Caco-2 (cell line): Measurements from ENCODE around the gene CAMK4. TPM values are rescaled to one million over a fixed set of nuclear protein-coding genes. Genes with fewer than 3 reads are reported as not detected.
"Not testable (repeated sequence)": the region's sequence is repeated elsewhere in the genome, so short reads cannot be mapped to it uniquely, and the experiment has no call there.

ENCODE experiments used
- BruUV-seq: library from RNA; stranded (reverse); fragments of 400-500 nt; replicated peaks from 2 replicates; lab custom pipeline; 2021; lab: Mats Ljungman, UMichigan
- CTCF ChIA-PET: fragments of 300-600 bp; sonication (Branson Sonifier 250); formaldehyde crosslinking; loops from one replicate; lab custom pipeline; 2022; ENCODE audit warnings: antibody characterized with exemption; lab: Charles Lee
- POLR2A ChIA-PET: fragments of 300-600 bp; sonication (Branson Sonifier 250); formaldehyde crosslinking; loops from one replicate; lab custom pipeline; 2022; ENCODE audit warnings: antibody characterized with exemption; lab: Charles Lee
- DNase-seq, 2 experiments: peaks; one replicate each; pipeline versions ENCODE4 v3.0.0 to v3.0.0-alpha.2; 2020 to 2022
- H3K27me3 ChIP-seq: replicated peaks from 2 replicates; pipeline ENCODE4 v1.6.0; 2011; ENCODE audit warnings: low read length; ENCODE audit not compliant: control insufficient read depth, insufficient read depth
- H3K36me3 ChIP-seq: 2 replicates; pipeline ENCODE4 v1.5.1; 2011; ENCODE audit warnings: low read length; ENCODE audit not compliant: control insufficient read depth, insufficient read depth
- H3K4me1 ChIP-seq: fragments of 250-450 bp; sonication (Bioruptor Pico); 2 replicates; pipeline ENCODE4 v1.5.1; 2020; ENCODE audit warnings: mild to moderate bottlenecking
- H3K4me3 ChIP-seq: 2 replicates; pipeline ENCODE4 v1.5.1; 2011; ENCODE audit warnings: low read depth, mild to moderate bottlenecking, control low read depth, low read length
- H3K9me3 ChIP-seq: fragments of 250-450 bp; sonication (Bioruptor Pico); 2 replicates; pipeline ENCODE4 v1.5.1; 2020; ENCODE audit warnings: mild to moderate bottlenecking, moderate library complexity
- H3K27ac Mint-ChIP-seq: one replicate; pipeline ENCODE4 v1.8.0; 2022; ENCODE audit warnings: mixed read lengths; ENCODE audit not compliant: unreplicated experiment
- H3K27me3 Mint-ChIP-seq: one replicate; pipeline ENCODE4 v1.8.0; 2022; ENCODE audit warnings: mixed read lengths; ENCODE audit not compliant: insufficient read depth, unreplicated experiment
- H3K36me3 Mint-ChIP-seq: one replicate; pipeline ENCODE4 v1.8.0; 2022; ENCODE audit warnings: mild to moderate bottlenecking, mixed read lengths; ENCODE audit not compliant: insufficient read depth, unreplicated experiment
- H3K4me1 Mint-ChIP-seq: one replicate; pipeline ENCODE4 v1.8.0; 2022; ENCODE audit warnings: low read depth, mixed read lengths; ENCODE audit not compliant: unreplicated experiment
- H3K4me3 Mint-ChIP-seq: one replicate; pipeline ENCODE4 v1.8.0; 2022; ENCODE audit warnings: mild to moderate bottlenecking, moderate library complexity, mixed read lengths; ENCODE audit not compliant: unreplicated experiment
- H3K9me3 Mint-ChIP-seq: one replicate; pipeline ENCODE4 v1.8.0; 2022; ENCODE audit warnings: mixed read lengths; ENCODE audit not compliant: unreplicated experiment
- CTCF ChIP-seq, 2 experiments: fragments of 200-600 bp in 1 of 2; IDR thresholded peaks; 1 replicate in 1 of 2; 2 replicates in 1 of 2; pipeline versions ENCODE4 v1.5.1 to v1.8.0; 2011 to 2022; ENCODE audit warnings: antibody characterized with exemption in 1 of 2, control low read depth in 1 of 2, inconsistent platforms in 1 of 2, low read depth in 1 of 2, low read length in 1 of 2, mild to moderate bottlenecking in 1 of 2, moderate library complexity in 1 of 2; ENCODE audit not compliant: insufficient read depth in 1 of 2, severe bottlenecking in 1 of 2, unreplicated experiment in 1 of 2
- intact Hi-C: fragments of 100-400 bp; cut with micrococcal nuclease; formaldehyde crosslinking; loops from one replicate; pipeline ENCODE4 v1.10.0; 2022; ENCODE audit not compliant: unreplicated experiment
- total RNA-seq: library from RNA; stranded (reverse); gene quantifications from 2 replicates; pipeline ENCODE4 v1.2.3, GENCODE V29; 2022

The CAMK4 gene
- total RNA-seq, 1 experiment from 2014 or later: not detected

GRCh38 chr5:111348661-111349329 is 124.6 kb downstream of the CAMK4 start:
- no peaks in the 10 kb centered on the region for H3K4me1 ChIP-seq
- Mint-ChIP-seq H3K36me3 (no peaks in the 10 kb centered on the region), H3K4me3 (no peak overlapping the region), H3K27me3 (no peaks in the 10 kb centered on the region), H3K4me1 (no peaks in the 10 kb centered on the region), H3K27ac (no peak overlapping the region), H3K9me3 (no peaks in the 10 kb centered on the region)
- H3K36me3 ChIP-seq: no peaks in the 10 kb centered on the region
- ChIA-PET CTCF (no interaction called here), POLR2A (no interaction called here)
- TF ChIP-seq CTCF (IDR thresholded peaks at IDR 0.05; ENCODE audit: insufficient read depth in 1 of 2, low read depth in 1 of 2, low read length in 1 of 2, severe bottlenecking in 1 of 2, unreplicated experiment in 1 of 2): no peak
- no peak for DNase-seq
- BruUV-seq: no TSS peak
- H3K4me3 ChIP-seq: no peak overlapping the region
- no peaks in the 10 kb centered on the region for H3K27me3 ChIP-seq
- intact Hi-C loops: no loop called here
- H3K9me3 ChIP-seq: no peaks in the 10 kb centered on the region

- DNase-seq: no peak
- H3K4me3 Mint-ChIP-seq: no peak overlapping the region
- Histone ChIP-seq H3K27me3 (no peaks in the 10 kb centered on the region), H3K9me3 (no peaks in the 10 kb centered on the region), H3K4me3 (no peak overlapping the region), H3K4me1 (no peaks in the 10 kb centered on the region), H3K36me3 (no peaks in the 10 kb centered on the region)
- H3K4me1 Mint-ChIP-seq: no peaks in the 10 kb centered on the region
- no peak overlapping the region for H3K27ac Mint-ChIP-seq
- no peak for TF ChIP-seq CTCF (IDR thresholded peaks at IDR 0.05; ENCODE audit: insufficient read depth in 1 of 2, low read depth in 1 of 2, low read length in 1 of 2, severe bottlenecking in 1 of 2, unreplicated experiment in 1 of 2)
- ChIA-PET POLR2A (no interaction called here), CTCF (no interaction called here)
- H3K36me3 Mint-ChIP-seq: no peaks in the 10 kb centered on the region
- H3K27me3 Mint-ChIP-seq: no peaks in the 10 kb centered on the region
- H3K9me3 Mint-ChIP-seq: no peaks in the 10 kb centered on the region
- intact Hi-C loops: no loop called here
- BruUV-seq: no TSS peak
These were observed 125.2 kb downstream of the CAMK4 start for GRCh38 chr5:111349429-111349828.

GRCh38 chr5:111353035-111353434 is 128.9 kb downstream of the CAMK4 start:
- H3K36me3 Mint-ChIP-seq: no peaks in the 10 kb centered on the region
- no peak overlapping the region for H3K27ac Mint-ChIP-seq

GRCh38 chr5:111358726-111359125 is 134.5 kb downstream of the CAMK4 start:
- H3K4me1 Mint-ChIP-seq, H3K27me3 Mint-ChIP-seq, intact Hi-C loops, H3K9me3 Mint-ChIP-seq, DNase-seq, H3K4me1 ChIP-seq, H3K27me3 ChIP-seq, H3K9me3 ChIP-seq, H3K4me3 Mint-ChIP-seq, H3K27ac Mint-ChIP-seq, H3K4me3 ChIP-seq, BruUV-seq, CTCF ChIA-PET, H3K36me3 Mint-ChIP-seq, POLR2A ChIA-PET, H3K36me3 ChIP-seq: not testable (repeated sequence)

More at GRCh38 chr5:111353035-111353434, 128.9 kb downstream of the CAMK4 start:
- no peak for DNase-seq
- BruUV-seq: no TSS peak
- no peak for TF ChIP-seq CTCF (IDR thresholded peaks at IDR 0.05; ENCODE audit: insufficient read depth in 1 of 2, low read depth in 1 of 2, low read length in 1 of 2, severe bottlenecking in 1 of 2, unreplicated experiment in 1 of 2)
- H3K4me1 ChIP-seq: no peaks in the 10 kb centered on the region
- Mint-ChIP-seq H3K27me3 (no peaks in the 10 kb centered on the region), H3K4me3 (no peak overlapping the region), H3K9me3 (no peaks in the 10 kb centered on the region), H3K4me1 (no peaks in the 10 kb centered on the region)
- H3K4me3 ChIP-seq: no peak overlapping the region
- no peaks in the 10 kb centered on the region for H3K9me3 ChIP-seq
- no peaks in the 10 kb centered on the region for H3K27me3 ChIP-seq
- ChIA-PET POLR2A (no interaction called here), CTCF (no interaction called here)
- intact Hi-C loops: no loop called here
- no peaks in the 10 kb centered on the region for H3K36me3 ChIP-seq
